H1 (cell line): ENCODE results near the gene CEMIP2. TPM values are rescaled to one million over a fixed set of nuclear protein-coding genes. Genes with fewer than 3 reads are reported as not detected.

Experiments
- BACH1 ChIP-seq: IDR thresholded peaks from 2 replicates; pipeline ENCODE4 v1.6.1; 2012; ENCODE audit warnings: low read length, improper control_type of control experiment
- CHD7 ChIP-seq: fragments of 300-600 bp; sonication (generic); IDR thresholded peaks from 2 replicates; pipeline ENCODE4 v1.7.1; 2012; ENCODE audit warnings: low read length, moderate library complexity, mild to moderate bottlenecking, inconsistent platforms; ENCODE audit not compliant: insufficient replicate concordance
- PHF8 ChIP-seq: fragments of 200-600 bp; sonication (generic); conservative IDR thresholded peaks from 2 replicates; pipeline ENCODE4 v1.7.1; 2012; ENCODE audit warnings: low read depth, mild to moderate bottlenecking, inconsistent platforms, low read length, moderate library complexity
- RBBP5 ChIP-seq: IDR thresholded peaks from 2 replicates; pipeline ENCODE4 v1.7.1; 2012; ENCODE audit warnings: low read depth, mild to moderate bottlenecking, inconsistent platforms, low read length, moderate library complexity, borderline replicate concordance
- RFX5 ChIP-seq: IDR thresholded peaks from 2 replicates; pipeline ENCODE4 v1.6.1; 2011; ENCODE audit warnings: low read depth, low read length, improper control_type of control experiment, borderline replicate concordance
- RNF2 ChIP-seq: fragments of 200-900, 300-1000 bp; sonication (generic); IDR thresholded peaks from 2 replicates; pipeline ENCODE4 v1.7.1; 2016; ENCODE audit warnings: borderline replicate concordance, low read depth, mild to moderate bottlenecking, antibody characterized with exemption, low read length; ENCODE audit not compliant: poor library complexity, severe bottlenecking; ENCODE audit errors: missing control alignments
- SUZ12 ChIP-seq: fragments of 200-600 bp; sonication (generic); IDR thresholded peaks from 2 replicates; pipeline ENCODE4 v1.6.1; 2012; ENCODE audit warnings: mild to moderate bottlenecking, inconsistent platforms, low read length, moderate library complexity, mixed read lengths
- polyA plus RNA-seq, 7 experiments: library from polyadenylated mRNA; depleted of rRNA in 3 of 7; stranded (reverse) in 5 of 7; unstranded in 2 of 7; fragments of >200 nt in 5 of 7; fragments of 200-250 nt in 2 of 7; gene quantifications; 1 replicate in 5 of 7; 2 replicates in 1 of 7; 4 replicates in 1 of 7; pipeline versions ENCODE4 v1.2.1 to v1.2.3, GENCODE V29; 2011 to 2013; ENCODE audit warnings: missing spikeins in 2 of 7, mixed read lengths in 2 of 7
- total RNA-seq: library from RNA; stranded (reverse); fragmentation: NEBNext Ultra II Directional; extraction: Animal tissue kit (Norgen Biotek cat#: 25700); gene quantifications from 2 replicates; pipeline ENCODE4 v1.2.1, GENCODE V29; 2021

CEMIP2 gene
- total and polyA plus RNA-seq, 2 of the 8 experiments (the other 6 are each of a cell fraction or from before 2014, with no cell fraction given) = 25.2 to 52.1 TPM

- no peak for TF ChIP-seq CHD7
- no peak for TF ChIP-seq RNF2
- no peak for TF ChIP-seq RFX5
- no peak for TF ChIP-seq PHF8
- TF ChIP-seq SUZ12 = no peak
- no peak for TF ChIP-seq RBBP5
- TF ChIP-seq BACH1 = no peak
These were observed 23.4 kb downstream of the CEMIP2 start (continued) for GRCh38 chr9:71744754-71745521.
